Liver (tissue), 3 donors: ENCODE results near the gene TMPRSS3.

Experiments used
- EGR1 ChIP-seq, 2 donors: IDR thresholded peaks; 2 replicates each; pipeline ENCODE4 v1.6.1; 2016 to 2018; ENCODE audit warnings: antibody characterized with exemption in 2 of 2, low read depth in 2 of 2
- FOXA1 ChIP-seq: IDR thresholded peaks from 2 replicates; pipeline ENCODE4 v1.6.1; 2016; ENCODE audit warnings: antibody characterized with exemption
- GABPA ChIP-seq, 2 donors: IDR thresholded peaks in 1 of 2; conservative IDR thresholded peaks in 1 of 2; 2 replicates each; pipeline ENCODE4 v1.6.1; 2016; ENCODE audit warnings: antibody characterized with exemption in 2 of 2, mild to moderate bottlenecking in 1 of 2, moderate library complexity in 1 of 2
- HNF4G ChIP-seq: IDR thresholded peaks from 2 replicates; pipeline ENCODE4 v1.6.1; 2016; ENCODE audit warnings: antibody characterized with exemption
- NR2F2 ChIP-seq: IDR thresholded peaks from 2 replicates; pipeline ENCODE4 v1.6.1; 2016; ENCODE audit warnings: antibody characterized with exemption
- RAD21 ChIP-seq, 2 donors: IDR thresholded peaks; 2 replicates each; pipeline ENCODE4 v1.6.1; 2016; ENCODE audit warnings: antibody characterized with exemption in 2 of 2, mild to moderate bottlenecking in 2 of 2
- TAF1 ChIP-seq: conservative IDR thresholded peaks from 2 replicates; pipeline ENCODE4 v1.6.1; 2016; ENCODE audit warnings: antibody characterized with exemption, mild to moderate bottlenecking
- TF ChIP-seq, protein P1 (sequence below): fragments of 150-350 bp; IDR thresholded peaks from 2 replicates; pipeline ENCODE4 v1.5.1; 2017; ENCODE audit warnings: improper control_type of control experiment, low read depth, low read length; ENCODE audit not compliant: missing input control
- TF ChIP-seq, protein P2 (sequence below): IDR thresholded peaks from 2 replicates; pipeline ENCODE4 v1.6.1; 2016; ENCODE audit warnings: antibody characterized with exemption, mild to moderate bottlenecking
- TF ChIP-seq, protein P3 (sequence below): IDR thresholded peaks from 2 replicates; pipeline ENCODE4 v1.6.1; 2016; ENCODE audit warnings: antibody characterized with exemption
- TF ChIP-seq, protein P4 (sequence below): IDR thresholded peaks from 2 replicates; pipeline ENCODE4 v1.6.1; 2016; ENCODE audit warnings: antibody characterized with exemption
- TF ChIP-seq, protein P5 (sequence below): IDR thresholded peaks from 2 replicates; pipeline ENCODE4 v1.6.1; 2016; ENCODE audit warnings: antibody characterized with exemption
- donor health status: healthy.
- donor health status: healthy.

DNA sequence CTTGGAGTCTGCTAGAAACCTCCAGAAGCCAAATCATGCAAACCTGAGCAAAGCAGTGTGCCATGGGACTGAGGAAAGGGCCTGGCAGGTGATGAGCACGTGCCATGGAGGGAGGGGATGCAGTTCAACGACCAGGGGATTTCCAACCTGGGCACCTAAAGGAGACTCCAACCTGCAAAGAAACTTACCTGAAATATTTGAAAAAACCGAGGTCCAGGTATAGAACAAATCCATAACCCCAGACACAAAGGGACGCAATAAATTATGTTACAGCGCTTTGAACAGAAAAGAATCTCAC, 16.7 kb upstream of the TMPRSS3 start:
- TF ChIP-seq, protein P1, sequence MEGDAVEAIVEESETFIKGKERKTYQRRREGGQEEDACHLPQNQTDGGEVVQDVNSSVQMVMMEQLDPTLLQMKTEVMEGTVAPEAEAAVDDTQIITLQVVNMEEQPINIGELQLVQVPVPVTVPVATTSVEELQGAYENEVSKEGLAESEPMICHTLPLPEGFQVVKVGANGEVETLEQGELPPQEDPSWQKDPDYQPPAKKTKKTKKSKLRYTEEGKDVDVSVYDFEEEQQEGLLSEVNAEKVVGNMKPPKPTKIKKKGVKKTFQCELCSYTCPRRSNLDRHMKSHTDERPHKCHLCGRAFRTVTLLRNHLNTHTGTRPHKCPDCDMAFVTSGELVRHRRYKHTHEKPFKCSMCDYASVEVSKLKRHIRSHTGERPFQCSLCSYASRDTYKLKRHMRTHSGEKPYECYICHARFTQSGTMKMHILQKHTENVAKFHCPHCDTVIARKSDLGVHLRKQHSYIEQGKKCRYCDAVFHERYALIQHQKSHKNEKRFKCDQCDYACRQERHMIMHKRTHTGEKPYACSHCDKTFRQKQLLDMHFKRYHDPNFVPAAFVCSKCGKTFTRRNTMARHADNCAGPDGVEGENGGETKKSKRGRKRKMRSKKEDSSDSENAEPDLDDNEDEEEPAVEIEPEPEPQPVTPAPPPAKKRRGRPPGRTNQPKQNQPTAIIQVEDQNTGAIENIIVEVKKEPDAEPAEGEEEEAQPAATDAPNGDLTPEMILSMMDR, result no peak
- no peak for TF ChIP-seq EGR1 (IDR thresholded peaks at IDR 0.05; ENCODE audit: low read depth in 2 of 2)
- TF ChIP-seq TAF1, result no peak
- TF ChIP-seq, protein P2, sequence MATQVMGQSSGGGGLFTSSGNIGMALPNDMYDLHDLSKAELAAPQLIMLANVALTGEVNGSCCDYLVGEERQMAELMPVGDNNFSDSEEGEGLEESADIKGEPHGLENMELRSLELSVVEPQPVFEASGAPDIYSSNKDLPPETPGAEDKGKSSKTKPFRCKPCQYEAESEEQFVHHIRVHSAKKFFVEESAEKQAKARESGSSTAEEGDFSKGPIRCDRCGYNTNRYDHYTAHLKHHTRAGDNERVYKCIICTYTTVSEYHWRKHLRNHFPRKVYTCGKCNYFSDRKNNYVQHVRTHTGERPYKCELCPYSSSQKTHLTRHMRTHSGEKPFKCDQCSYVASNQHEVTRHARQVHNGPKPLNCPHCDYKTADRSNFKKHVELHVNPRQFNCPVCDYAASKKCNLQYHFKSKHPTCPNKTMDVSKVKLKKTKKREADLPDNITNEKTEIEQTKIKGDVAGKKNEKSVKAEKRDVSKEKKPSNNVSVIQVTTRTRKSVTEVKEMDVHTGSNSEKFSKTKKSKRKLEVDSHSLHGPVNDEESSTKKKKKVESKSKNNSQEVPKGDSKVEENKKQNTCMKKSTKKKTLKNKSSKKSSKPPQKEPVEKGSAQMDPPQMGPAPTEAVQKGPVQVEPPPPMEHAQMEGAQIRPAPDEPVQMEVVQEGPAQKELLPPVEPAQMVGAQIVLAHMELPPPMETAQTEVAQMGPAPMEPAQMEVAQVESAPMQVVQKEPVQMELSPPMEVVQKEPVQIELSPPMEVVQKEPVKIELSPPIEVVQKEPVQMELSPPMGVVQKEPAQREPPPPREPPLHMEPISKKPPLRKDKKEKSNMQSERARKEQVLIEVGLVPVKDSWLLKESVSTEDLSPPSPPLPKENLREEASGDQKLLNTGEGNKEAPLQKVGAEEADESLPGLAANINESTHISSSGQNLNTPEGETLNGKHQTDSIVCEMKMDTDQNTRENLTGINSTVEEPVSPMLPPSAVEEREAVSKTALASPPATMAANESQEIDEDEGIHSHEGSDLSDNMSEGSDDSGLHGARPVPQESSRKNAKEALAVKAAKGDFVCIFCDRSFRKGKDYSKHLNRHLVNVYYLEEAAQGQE, result no peak
- TF ChIP-seq, protein P3, sequence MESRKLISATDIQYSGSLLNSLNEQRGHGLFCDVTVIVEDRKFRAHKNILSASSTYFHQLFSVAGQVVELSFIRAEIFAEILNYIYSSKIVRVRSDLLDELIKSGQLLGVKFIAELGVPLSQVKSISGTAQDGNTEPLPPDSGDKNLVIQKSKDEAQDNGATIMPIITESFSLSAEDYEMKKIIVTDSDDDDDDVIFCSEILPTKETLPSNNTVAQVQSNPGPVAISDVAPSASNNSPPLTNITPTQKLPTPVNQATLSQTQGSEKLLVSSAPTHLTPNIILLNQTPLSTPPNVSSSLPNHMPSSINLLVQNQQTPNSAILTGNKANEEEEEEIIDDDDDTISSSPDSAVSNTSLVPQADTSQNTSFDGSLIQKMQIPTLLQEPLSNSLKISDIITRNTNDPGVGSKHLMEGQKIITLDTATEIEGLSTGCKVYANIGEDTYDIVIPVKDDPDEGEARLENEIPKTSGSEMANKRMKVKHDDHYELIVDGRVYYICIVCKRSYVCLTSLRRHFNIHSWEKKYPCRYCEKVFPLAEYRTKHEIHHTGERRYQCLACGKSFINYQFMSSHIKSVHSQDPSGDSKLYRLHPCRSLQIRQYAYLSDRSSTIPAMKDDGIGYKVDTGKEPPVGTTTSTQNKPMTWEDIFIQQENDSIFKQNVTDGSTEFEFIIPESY, result no peak
- no peak for TF ChIP-seq FOXA1
- TF ChIP-seq, protein P4, sequence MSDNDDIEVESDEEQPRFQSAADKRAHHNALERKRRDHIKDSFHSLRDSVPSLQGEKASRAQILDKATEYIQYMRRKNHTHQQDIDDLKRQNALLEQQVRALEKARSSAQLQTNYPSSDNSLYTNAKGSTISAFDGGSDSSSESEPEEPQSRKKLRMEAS, result no peak
- TF ChIP-seq, protein P5, sequence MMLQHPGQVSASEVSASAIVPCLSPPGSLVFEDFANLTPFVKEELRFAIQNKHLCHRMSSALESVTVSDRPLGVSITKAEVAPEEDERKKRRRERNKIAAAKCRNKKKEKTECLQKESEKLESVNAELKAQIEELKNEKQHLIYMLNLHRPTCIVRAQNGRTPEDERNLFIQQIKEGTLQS, result no peak
- TF ChIP-seq HNF4G, result no peak
- no peak for TF ChIP-seq NR2F2
- TF ChIP-seq RAD21 (IDR thresholded peaks at IDR 0.05), result no peak
- no peak for TF ChIP-seq GABPA (IDR thresholded peaks at IDR 0.05 in 1 of 2, conservative IDR thresholded peaks at IDR 0.05 in 1 of 2)
